MCF 10A (cell line): Measurements from ENCODE around the gene S100A4. TPM values are rescaled to one million over a fixed set of nuclear protein-coding genes. Genes with fewer than 3 reads are reported as not detected.
"Not testable (repeated sequence)": the region's sequence is repeated elsewhere in the genome, so short reads cannot be mapped to it uniquely, and the experiment has no call there.

Experiments
- BruUV-seq: library from RNA; stranded (reverse); fragments of 400-500 nt; replicated peaks from 2 replicates; lab custom pipeline; 2021; lab: Mats Ljungman, UMichigan
- CTCF ChIA-PET: fragments of 300-600 bp; sonication (Branson Sonifier 250); formaldehyde crosslinking; extraction: SDS; loops from one replicate; lab custom pipeline; 2021; ENCODE audit warnings: antibody characterized with exemption, inconsistent platforms; lab: Yijun Ruan, JAX
- POLR2A ChIA-PET: fragments of 300-600, 350-650 bp; sonication (Branson Sonifier 250); formaldehyde crosslinking; extraction: SDS; loops from one replicate; lab custom pipeline; 2020; ENCODE audit warnings: antibody characterized with exemption, inconsistent platforms; lab: Yijun Ruan, JAX
- DNase-seq: peaks from one replicate; pipeline ENCODE4 v3.0.0-alpha.2; 2018; ENCODE audit not compliant: unreplicated experiment
- H3K27ac Mint-ChIP-seq: one replicate; pipeline ENCODE4 v1.8.0; 2022; ENCODE audit warnings: mild to moderate bottlenecking, low read depth, mixed read lengths; ENCODE audit not compliant: unreplicated experiment
- H3K27me3 Mint-ChIP-seq: one replicate; pipeline ENCODE4 v1.8.0; 2022; ENCODE audit warnings: mixed read lengths; ENCODE audit not compliant: insufficient read depth, unreplicated experiment
- H3K36me3 Mint-ChIP-seq: one replicate; pipeline ENCODE4 v1.8.0; 2022; ENCODE audit warnings: mild to moderate bottlenecking, moderate library complexity, mixed read lengths; ENCODE audit not compliant: insufficient read depth, unreplicated experiment
- H3K4me1 Mint-ChIP-seq: one replicate; pipeline ENCODE4 v1.8.0; 2022; ENCODE audit warnings: mixed read lengths; ENCODE audit not compliant: insufficient read depth, unreplicated experiment
- H3K4me3 Mint-ChIP-seq: one replicate; pipeline ENCODE4 v1.8.0; 2022; ENCODE audit warnings: mild to moderate bottlenecking, moderate library complexity, mixed read lengths; ENCODE audit not compliant: unreplicated experiment
- H3K9me3 Mint-ChIP-seq: one replicate; pipeline ENCODE4 v1.8.0; 2022; ENCODE audit warnings: mixed read lengths; ENCODE audit not compliant: unreplicated experiment
- intact Hi-C: fragments of 100-400 bp; cut with micrococcal nuclease; formaldehyde crosslinking; loops from 2 replicates; pipeline ENCODE4 v1.14.1; 2022
- total RNA-seq: library from RNA; stranded (reverse); gene quantifications from 2 replicates; pipeline ENCODE4 v1.2.3, GENCODE V29; 2022
- TF ChIP-seq, protein P1 (sequence below): fragments of 200-600 bp; IDR thresholded peaks from one replicate; pipeline ENCODE4 v1.8.0; 2022; ENCODE audit warnings: antibody characterized with exemption, mild to moderate bottlenecking; ENCODE audit not compliant: unreplicated experiment

Gene S100A4
- total RNA-seq, 1 experiment from 2014 or later: 60.7 TPM

DNA sequence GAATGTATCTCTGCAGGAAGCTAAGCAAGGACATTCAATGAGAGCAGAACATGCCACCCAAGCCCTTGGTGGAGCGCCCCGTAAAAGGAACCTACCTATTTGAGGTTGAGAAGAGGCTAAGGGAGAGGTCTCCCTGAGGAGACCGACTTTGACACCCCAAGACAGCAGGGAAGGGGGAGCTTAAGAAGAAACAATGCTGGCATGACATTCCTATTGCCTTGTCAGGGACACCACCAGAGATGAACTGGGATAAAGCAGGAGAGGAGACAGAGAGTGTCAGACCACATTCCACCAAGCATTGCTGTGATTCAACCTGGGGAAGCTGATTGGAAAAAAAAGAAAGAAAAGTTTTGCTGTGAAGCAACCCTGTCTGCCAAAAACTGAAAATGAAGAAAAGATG lies 33.3 kb upstream of the S100A4 start:
- H3K4me3 Mint-ChIP-seq: no peak overlapping the region
- H3K27ac Mint-ChIP-seq: no peak overlapping the region
- H3K27me3 Mint-ChIP-seq: no peaks in the 10 kb centered on the region
- DNase-seq: no peak
- no TSS peak for BruUV-seq
- intact Hi-C loops: no loop called here
- no peaks in the 10 kb centered on the region for H3K36me3 Mint-ChIP-seq
- POLR2A ChIA-PET: interaction anchor here (0.6 to 2.4 kb wide), 3 partner anchors 19 to 71 kb away, joined by 3 to 12 read pairs (median 3); partner anchors contain the start of gene S100A16
- peaks cover 17% of the 10 kb centered on the region for H3K4me1 Mint-ChIP-seq
- TF ChIP-seq, protein P1, sequence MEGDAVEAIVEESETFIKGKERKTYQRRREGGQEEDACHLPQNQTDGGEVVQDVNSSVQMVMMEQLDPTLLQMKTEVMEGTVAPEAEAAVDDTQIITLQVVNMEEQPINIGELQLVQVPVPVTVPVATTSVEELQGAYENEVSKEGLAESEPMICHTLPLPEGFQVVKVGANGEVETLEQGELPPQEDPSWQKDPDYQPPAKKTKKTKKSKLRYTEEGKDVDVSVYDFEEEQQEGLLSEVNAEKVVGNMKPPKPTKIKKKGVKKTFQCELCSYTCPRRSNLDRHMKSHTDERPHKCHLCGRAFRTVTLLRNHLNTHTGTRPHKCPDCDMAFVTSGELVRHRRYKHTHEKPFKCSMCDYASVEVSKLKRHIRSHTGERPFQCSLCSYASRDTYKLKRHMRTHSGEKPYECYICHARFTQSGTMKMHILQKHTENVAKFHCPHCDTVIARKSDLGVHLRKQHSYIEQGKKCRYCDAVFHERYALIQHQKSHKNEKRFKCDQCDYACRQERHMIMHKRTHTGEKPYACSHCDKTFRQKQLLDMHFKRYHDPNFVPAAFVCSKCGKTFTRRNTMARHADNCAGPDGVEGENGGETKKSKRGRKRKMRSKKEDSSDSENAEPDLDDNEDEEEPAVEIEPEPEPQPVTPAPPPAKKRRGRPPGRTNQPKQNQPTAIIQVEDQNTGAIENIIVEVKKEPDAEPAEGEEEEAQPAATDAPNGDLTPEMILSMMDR: no peak
- CTCF ChIA-PET: interaction anchor here (0.6 to 2.2 kb wide), 4 partner anchors 8 to 93 kb away, joined by 3 to 11 read pairs (median 5); no protein-coding TSS in a partner anchor
- H3K9me3 Mint-ChIP-seq: no peaks in the 10 kb centered on the region

DNA sequence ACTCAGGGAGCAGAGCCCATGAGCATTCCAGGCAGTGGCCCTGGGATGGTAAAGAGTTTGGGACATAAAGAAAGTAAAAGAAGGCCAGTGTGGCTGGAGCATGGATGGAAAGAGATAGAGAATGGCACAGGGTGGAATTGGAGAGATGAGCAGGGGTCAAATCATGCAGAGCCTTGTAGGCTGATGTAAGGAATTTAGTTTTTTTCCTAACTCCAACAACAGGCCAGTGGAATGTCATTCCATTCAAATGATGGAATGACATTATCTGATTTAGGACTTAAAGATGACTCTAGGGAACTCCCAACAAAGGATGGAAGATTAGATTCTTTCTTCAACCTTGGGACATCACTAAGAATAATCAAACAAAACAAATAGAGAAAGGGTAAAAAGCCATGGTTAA lies 32.9 kb upstream of the S100A4 start:
- Mint-ChIP-seq H3K4me3 (no peak overlapping the region), H3K9me3 (no peaks in the 10 kb centered on the region), H3K27ac (no peak overlapping the region), H3K36me3 (no peaks in the 10 kb centered on the region), H3K27me3 (no peaks in the 10 kb centered on the region), H3K4me1 (peaks cover 17% of the 10 kb centered on the region)
- POLR2A ChIA-PET: interaction anchor here (0.6 to 2.4 kb wide), 10 partner anchors 8 to 71 kb away, joined by 3 to 12 read pairs (median 4); partner anchors contain the start of genes S100A14, S100A16 and S100A2
- intact Hi-C loops: no loop called here
- no TSS peak for BruUV-seq
- no peak for DNase-seq
- CTCF ChIA-PET: interaction anchor here (0.7 to 3.4 kb wide), 7 partner anchors 8 to 94 kb away, joined by 3 to 15 read pairs (median 5); partner anchors contain the start of gene S100A13
- TF ChIP-seq, protein P1: no peak

DNA sequence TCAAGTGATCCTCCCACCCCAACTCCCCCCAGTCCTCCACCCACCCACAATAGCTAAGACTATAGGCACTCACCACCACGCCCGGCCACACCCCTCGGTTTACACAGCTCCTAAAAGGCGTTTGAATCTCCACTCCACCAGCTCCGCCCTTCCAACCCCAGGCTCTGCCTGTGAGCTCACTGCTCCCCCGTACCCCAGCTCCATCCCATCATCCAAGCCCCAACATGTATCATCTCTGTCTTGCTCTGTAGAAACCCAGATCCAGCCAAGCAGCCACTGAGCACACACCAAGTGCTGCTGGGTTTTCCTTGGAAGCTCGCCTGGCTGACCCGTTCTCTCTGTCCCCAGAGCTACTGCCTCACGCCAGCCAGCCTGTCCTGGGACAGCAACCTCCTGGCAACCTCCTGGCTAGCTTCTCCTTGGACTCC lies 32.0 kb upstream of the S100A4 start:
- TF ChIP-seq, protein P1: no peak
- no peaks in the 10 kb centered on the region for H3K36me3 Mint-ChIP-seq
- ChIA-PET CTCF (interaction anchor here (0.5 to 3.4 kb wide), 18 partner anchors 9 to 225 kb away, joined by 3 to 15 read pairs (median 4); partner anchors contain the start of genes CHTOP, S100A13 and S100A16), POLR2A (interaction anchor here (0.8 to 2.4 kb wide), 16 partner anchors 9 to 152 kb away, joined by 3 to 12 read pairs (median 4); partner anchors contain the start of genes S100A14, S100A16 and S100A2)
- intact Hi-C loops: no loop called here
- no peak overlapping the region for H3K27ac Mint-ChIP-seq
- no peaks in the 10 kb centered on the region for H3K9me3 Mint-ChIP-seq
- no TSS peak for BruUV-seq
- H3K27me3 Mint-ChIP-seq: no peaks in the 10 kb centered on the region
- H3K4me3 Mint-ChIP-seq: no peak overlapping the region
- peaks cover 25% of the 10 kb centered on the region for H3K4me1 Mint-ChIP-seq
- DNase-seq: no peak

DNA sequence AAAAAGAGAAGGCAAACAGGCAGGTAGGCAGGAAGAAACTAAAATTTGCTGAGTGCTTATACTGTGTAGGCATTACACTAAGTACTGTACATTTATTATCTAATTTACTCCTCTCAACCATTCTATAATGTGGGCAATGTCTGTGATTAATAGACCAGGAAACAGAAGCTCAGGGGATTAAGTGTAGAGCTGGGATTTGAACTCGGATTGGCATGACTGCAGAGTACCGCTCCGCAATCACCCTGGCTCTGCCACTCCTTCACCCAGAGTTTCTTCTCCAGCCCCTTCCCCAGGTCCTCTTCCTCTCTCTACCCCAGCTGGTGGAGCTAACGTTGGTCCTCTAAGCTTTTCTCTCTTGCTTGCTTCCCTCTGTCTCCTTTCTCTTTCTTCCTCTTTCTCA lies 31.5 kb upstream of the S100A4 start:
- H3K9me3 Mint-ChIP-seq: no peaks in the 10 kb centered on the region
- ChIA-PET CTCF (interaction anchor here (0.6 to 3.4 kb wide), 17 partner anchors 9 to 1947 kb away, joined by 3 to 15 read pairs (median 4); partner anchors contain the start of genes CHTOP, S100A13 and S100A16), POLR2A (interaction anchor here (0.8 to 2.4 kb wide), 13 partner anchors 10 to 152 kb away, joined by 3 to 12 read pairs (median 4); partner anchors contain the start of genes S100A14 and S100A16)
- no peak overlapping the region for H3K4me3 Mint-ChIP-seq
- H3K27ac Mint-ChIP-seq: no peak overlapping the region
- no TSS peak for BruUV-seq
- H3K36me3 Mint-ChIP-seq: no peaks in the 10 kb centered on the region
- peaks cover 27% of the 10 kb centered on the region for H3K4me1 Mint-ChIP-seq
- TF ChIP-seq, protein P1: no peak
- intact Hi-C loops: no loop called here
- no peak for DNase-seq
- no peaks in the 10 kb centered on the region for H3K27me3 Mint-ChIP-seq

DNA sequence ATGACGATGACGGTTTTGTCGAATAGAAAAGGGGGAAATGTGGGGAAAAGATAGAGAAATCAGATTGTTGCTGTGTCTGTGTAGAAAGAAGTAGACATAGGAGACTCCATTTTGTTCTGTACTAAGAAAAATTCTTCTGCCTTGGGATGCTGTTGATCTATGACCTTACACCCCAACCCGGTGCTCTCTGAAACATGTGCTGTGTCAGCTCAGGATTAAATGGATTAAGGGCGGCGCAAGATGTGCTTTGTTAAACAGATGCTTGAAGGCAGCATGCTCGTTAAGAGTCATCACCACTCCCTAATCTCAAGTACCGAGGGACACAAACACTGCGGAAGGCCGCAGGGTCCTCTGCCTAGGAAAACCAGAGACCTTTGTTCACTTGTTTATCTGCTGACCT lies 29.9 kb upstream of the S100A4 start:
- H3K27ac Mint-ChIP-seq, BruUV-seq, intact Hi-C loops, H3K36me3 Mint-ChIP-seq, H3K9me3 Mint-ChIP-seq, DNase-seq, H3K27me3 Mint-ChIP-seq, H3K4me3 Mint-ChIP-seq: not testable (repeated sequence)
- ChIA-PET CTCF (interaction anchor here (0.6 to 3.4 kb wide), 7 partner anchors 7 to 403 kb away, joined by 3 to 15 read pairs (median 3); partner anchors contain the start of gene S100A16), POLR2A (interaction anchor here (0.8 to 1.5 kb wide), 5 partner anchors 35 to 310 kb away, joined by 3 to 5 read pairs (median 4); partner anchors contain the start of genes CHTOP, S100A16 and SNAPIN)
- H3K4me1 Mint-ChIP-seq: peaks cover 31% of the 10 kb centered on the region

DNA sequence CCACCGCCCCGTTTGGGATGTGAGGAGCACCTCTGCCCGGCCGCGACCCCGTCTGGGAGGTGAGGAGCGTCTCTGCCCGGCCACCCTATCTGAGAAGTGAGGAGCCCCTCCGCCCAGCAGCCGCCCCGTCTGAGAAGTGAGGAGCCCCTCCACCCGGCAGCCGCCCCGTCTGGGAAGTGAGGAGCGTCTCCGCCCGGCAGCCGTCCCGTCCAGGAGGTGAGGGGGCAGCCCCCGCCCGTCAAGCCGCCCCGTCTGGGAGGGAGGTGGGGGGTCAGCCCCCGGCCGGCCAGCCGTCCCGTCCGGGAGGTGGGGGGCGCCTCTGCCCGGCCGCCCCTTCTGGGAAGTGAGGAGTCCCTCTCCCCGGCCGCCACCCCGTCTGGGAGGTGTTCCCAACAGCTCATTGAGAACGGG lies 29.5 kb upstream of the S100A4 start:
- DNase-seq, BruUV-seq, H3K9me3 Mint-ChIP-seq, H3K27me3 Mint-ChIP-seq, intact Hi-C loops, H3K36me3 Mint-ChIP-seq, H3K27ac Mint-ChIP-seq, H3K4me3 Mint-ChIP-seq: not testable (repeated sequence)
- CTCF ChIA-PET: interaction anchor here (1.0 to 3.4 kb wide), 3 partner anchors 10 to 64 kb away, joined by 3 to 15 read pairs (median 4); no protein-coding TSS in a partner anchor
- POLR2A ChIA-PET: interaction anchor here (1.2 to 1.5 kb wide), 2 partner anchors 59 to 84 kb away, joined by 3 to 4 read pairs; partner anchors contain the start of genes CHTOP and SNAPIN
- peaks cover 31% of the 10 kb centered on the region for H3K4me1 Mint-ChIP-seq
